Mesothelial cell of epicardium (in vitro differentiated cells): ENCODE data around the gene PDP2. TPM values are rescaled to one million over a fixed set of nuclear protein-coding genes. Genes with fewer than 3 reads are reported as not detected.
A peak's percentile ranks its signal among the peaks of the same experiment; 100 is the strongest.

ENCODE experiments used
- DNase-seq, 2 experiments: peaks; one replicate each; pipeline ENCODE4 v3.0.0; 2021; ENCODE audit warnings: low spot score in 2 of 2; ENCODE audit not compliant: unreplicated experiment in 2 of 2
- H3K27ac Mint-ChIP-seq: 2 replicates; pipeline ENCODE4 v1.8.0; 2021; ENCODE audit warnings: mixed read lengths
- H3K27me3 Mint-ChIP-seq: 2 replicates; pipeline ENCODE4 v1.8.0; 2021; ENCODE audit warnings: low read depth, mixed read lengths
- H3K36me3 Mint-ChIP-seq: 2 replicates; pipeline ENCODE4 v1.8.0; 2021; ENCODE audit warnings: mixed read lengths
- H3K4me1 Mint-ChIP-seq: 2 replicates; pipeline ENCODE4 v1.8.0; 2021; ENCODE audit warnings: mixed read lengths
- H3K4me3 Mint-ChIP-seq: 2 replicates; pipeline ENCODE4 v1.8.0; 2021; ENCODE audit warnings: mild to moderate bottlenecking, moderate library complexity, mixed read lengths
- H3K9me3 Mint-ChIP-seq: 2 replicates; pipeline ENCODE4 v1.8.0; 2021; ENCODE audit warnings: mixed read lengths
- total RNA-seq: library from RNA; stranded (reverse); gene quantifications from 3 replicates; pipeline ENCODE4 v1.2.1, GENCODE V29; 2021
- TF ChIP-seq, protein P1 (sequence below): fragments of 200-600 bp; sonication (generic); IDR thresholded peaks from one replicate; pipeline ENCODE4 v1.5.0; 2021; ENCODE audit warnings: antibody characterized with exemption; ENCODE audit not compliant: unreplicated experiment

PDP2 gene
- total RNA-seq, 1 donor from 2014 or later: 16.9 TPM

DNA sequence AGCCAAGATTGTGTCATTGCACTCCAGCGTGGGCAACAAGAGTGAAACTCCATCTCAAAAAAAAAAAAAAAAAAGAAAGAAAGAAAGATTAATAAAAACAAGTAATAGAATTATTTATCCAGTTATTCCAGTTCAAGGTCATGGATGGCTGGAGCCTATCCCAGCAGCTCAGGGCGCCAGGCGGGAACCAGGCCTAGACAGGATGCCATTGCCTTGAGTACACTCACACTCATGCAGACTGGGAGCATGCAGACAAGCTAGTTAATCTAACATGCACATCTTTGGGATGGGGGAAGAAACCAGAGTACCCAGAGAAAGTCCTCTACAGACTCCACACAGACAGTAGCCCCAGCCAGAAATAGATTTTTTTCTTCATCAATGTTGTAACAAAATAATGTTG lies 17.9 kb downstream of the PDP2 start:
- no peak for DNase-seq
- H3K27ac Mint-ChIP-seq: no peak overlapping the region
- no peaks in the 10 kb centered on the region for H3K36me3 Mint-ChIP-seq
- H3K4me3 Mint-ChIP-seq: no peak overlapping the region
- H3K27me3 Mint-ChIP-seq: no peaks in the 10 kb centered on the region
- no peaks in the 10 kb centered on the region for H3K9me3 Mint-ChIP-seq
- TF ChIP-seq, protein P1, sequence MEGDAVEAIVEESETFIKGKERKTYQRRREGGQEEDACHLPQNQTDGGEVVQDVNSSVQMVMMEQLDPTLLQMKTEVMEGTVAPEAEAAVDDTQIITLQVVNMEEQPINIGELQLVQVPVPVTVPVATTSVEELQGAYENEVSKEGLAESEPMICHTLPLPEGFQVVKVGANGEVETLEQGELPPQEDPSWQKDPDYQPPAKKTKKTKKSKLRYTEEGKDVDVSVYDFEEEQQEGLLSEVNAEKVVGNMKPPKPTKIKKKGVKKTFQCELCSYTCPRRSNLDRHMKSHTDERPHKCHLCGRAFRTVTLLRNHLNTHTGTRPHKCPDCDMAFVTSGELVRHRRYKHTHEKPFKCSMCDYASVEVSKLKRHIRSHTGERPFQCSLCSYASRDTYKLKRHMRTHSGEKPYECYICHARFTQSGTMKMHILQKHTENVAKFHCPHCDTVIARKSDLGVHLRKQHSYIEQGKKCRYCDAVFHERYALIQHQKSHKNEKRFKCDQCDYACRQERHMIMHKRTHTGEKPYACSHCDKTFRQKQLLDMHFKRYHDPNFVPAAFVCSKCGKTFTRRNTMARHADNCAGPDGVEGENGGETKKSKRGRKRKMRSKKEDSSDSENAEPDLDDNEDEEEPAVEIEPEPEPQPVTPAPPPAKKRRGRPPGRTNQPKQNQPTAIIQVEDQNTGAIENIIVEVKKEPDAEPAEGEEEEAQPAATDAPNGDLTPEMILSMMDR: no peak
- peaks cover 25% of the 10 kb centered on the region for H3K4me1 Mint-ChIP-seq

DNA sequence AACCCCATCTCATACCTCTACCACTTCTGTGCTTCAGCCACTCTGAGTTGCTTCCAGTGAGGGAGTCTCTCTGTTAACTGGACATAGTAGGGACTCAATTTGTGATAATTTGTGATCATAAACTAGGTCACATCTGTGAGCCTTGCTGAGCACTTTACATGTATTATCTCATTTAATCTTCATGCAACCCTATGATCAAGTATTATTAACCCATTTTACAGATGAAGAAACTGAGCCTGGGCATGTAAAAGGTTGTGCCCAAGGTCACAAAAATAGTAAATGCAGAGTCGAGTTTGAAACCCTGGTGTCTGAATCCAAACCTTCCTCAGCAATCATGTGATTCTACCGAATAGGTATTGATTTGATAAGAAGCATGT lies 18.6 kb downstream of the PDP2 start:
- H3K27me3 Mint-ChIP-seq: no peaks in the 10 kb centered on the region
- H3K36me3 Mint-ChIP-seq: no peaks in the 10 kb centered on the region
- no peak overlapping the region for H3K4me3 Mint-ChIP-seq
- no peak for DNase-seq
- peaks cover 26% of the 10 kb centered on the region for H3K4me1 Mint-ChIP-seq
- TF ChIP-seq, protein P1: no peak
- no peaks in the 10 kb centered on the region for H3K9me3 Mint-ChIP-seq
- no peak overlapping the region for H3K27ac Mint-ChIP-seq

DNA sequence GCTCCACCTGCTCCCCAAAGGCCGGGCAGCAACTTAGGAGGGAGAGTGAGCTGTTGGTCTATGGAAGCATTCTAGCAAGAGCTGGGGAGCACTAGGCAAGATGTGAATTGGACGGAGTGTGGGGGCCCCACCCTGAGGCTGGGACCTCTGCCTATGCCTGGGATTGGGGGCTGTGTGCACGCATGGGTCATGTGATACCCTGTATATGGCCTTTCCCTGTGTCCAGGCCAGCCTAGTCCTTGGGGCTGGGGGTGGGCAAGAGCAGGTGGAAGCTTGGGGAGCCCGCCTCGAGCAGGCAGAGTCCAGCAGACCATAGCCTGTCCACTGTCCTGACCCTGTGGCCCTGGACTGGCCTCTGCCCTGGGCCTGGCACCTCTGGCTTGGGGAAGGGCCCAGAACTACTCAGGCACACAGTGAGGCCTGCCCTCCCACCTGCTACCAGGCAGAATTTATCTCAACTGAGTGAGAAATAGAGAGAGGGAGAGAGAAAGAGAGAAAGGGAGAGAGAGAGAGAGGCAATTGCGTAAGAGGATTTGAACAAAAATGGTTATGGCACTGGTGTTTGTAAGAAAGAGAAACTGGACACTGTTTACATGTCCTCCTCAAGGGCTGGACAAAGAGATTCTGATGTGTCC lies 19.1 kb downstream of the PDP2 start:
- Mint-ChIP-seq H3K36me3 (no peaks in the 10 kb centered on the region), H3K4me3 (no peak overlapping the region), H3K27ac (peak overlapping the region; percentile 84), H3K27me3 (no peaks in the 10 kb centered on the region), H3K9me3 (no peaks in the 10 kb centered on the region), H3K4me1 (peaks cover 31% of the 10 kb centered on the region)
- TF ChIP-seq, protein P1: no peak
- DNase-seq: no peak

DNA sequence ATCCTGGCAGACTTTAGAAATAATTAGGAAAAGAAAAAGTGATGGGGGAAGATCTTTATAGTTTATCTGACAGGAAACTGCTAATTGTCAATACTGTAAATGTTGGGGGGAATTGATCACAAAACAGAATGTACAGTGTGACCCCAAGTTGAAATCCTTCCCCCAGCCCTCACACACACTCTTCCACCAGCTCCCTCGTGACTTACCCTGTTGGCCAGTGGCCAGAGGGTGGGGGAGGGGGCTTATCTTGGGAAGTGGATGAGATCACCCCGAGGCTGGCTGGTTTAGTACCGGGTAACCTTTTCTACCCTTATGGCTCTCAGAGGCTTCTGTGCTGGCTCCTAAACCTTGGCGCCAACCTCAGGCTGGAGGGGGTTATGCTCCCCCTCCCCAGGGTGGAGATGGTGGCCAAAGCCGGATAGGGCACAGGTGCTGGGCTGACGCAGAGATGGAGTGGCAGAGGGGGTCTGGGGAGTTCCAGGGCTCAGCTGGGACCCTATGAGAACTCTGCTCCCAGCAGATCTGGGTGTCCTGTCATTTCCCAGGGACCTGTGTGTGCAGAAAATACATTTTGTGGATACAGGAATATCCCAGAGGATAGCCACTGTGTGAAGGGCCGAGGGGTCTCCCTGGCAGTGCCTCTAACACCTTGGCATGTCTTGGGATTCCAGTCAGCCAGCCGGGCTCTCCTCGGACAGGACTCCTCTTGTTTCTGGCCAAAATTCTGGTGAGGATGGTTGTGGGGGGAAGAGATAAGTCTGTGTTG lies 19.8 kb downstream of the PDP2 start:
- Mint-ChIP-seq H3K27ac (peak overlapping the region; percentile 84), H3K4me1 (peaks cover 38% of the 10 kb centered on the region), H3K9me3 (no peaks in the 10 kb centered on the region), H3K36me3 (no peaks in the 10 kb centered on the region), H3K27me3 (no peaks in the 10 kb centered on the region), H3K4me3 (no peak overlapping the region)
- DNase-seq: peak; percentile 65 to 86
- TF ChIP-seq, protein P1: no peak

DNA sequence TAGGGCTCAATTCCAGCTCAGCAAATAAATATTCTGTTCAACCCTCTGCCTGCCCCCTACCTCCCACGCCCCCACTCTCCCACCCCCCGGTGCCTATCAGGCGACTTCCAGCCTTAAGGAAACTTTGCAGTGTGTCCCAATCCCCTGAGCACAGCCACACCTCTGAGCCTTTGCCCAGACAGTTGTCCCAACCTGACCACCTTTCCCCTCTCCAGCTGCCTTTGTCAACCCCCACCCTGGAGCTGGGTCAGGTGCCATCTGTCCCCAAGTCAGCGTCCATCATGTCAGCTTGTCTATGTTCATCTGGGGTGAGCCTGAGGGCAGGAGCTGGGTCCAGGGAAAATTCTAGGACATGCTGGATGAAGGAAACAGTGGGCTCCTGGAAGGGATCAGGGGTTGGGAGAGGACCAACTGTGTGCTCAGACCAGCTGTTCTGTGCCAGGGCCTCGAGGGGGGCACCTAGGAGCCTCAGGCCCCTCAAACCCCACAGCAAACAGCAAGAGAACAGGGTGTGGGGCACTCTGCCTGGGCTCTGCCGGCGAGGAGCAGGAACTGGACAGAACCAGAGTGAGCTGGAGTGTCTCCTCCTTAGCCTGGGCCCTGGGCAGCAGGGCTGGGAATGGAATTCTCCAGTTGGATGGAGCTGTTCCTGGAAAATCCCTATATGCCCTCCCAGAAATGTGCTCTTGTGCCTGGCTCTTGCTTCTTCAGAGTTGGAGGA lies 20.6 kb downstream of the PDP2 start:
- no peaks in the 10 kb centered on the region for H3K36me3 Mint-ChIP-seq
- peak overlapping the region; percentile 84 for H3K27ac Mint-ChIP-seq
- H3K4me3 Mint-ChIP-seq: no peak overlapping the region
- no peak for DNase-seq
- H3K9me3 Mint-ChIP-seq: no peaks in the 10 kb centered on the region
- TF ChIP-seq, protein P1: no peak
- H3K4me1 Mint-ChIP-seq: peaks cover 46% of the 10 kb centered on the region
- no peaks in the 10 kb centered on the region for H3K27me3 Mint-ChIP-seq
